GM21576 (cell line): ENCODE results near the gene NECTIN4.

ENCODE experiments used
- ATAC-seq: cut with Tn5 transposase; IDR thresholded peaks from one replicate; pipeline ENCODE4 v1.9.1; 2021; ENCODE audit warnings: mild to moderate bottlenecking, moderate library complexity; ENCODE audit not compliant: unreplicated experiment

NECTIN4 gene

DNA sequence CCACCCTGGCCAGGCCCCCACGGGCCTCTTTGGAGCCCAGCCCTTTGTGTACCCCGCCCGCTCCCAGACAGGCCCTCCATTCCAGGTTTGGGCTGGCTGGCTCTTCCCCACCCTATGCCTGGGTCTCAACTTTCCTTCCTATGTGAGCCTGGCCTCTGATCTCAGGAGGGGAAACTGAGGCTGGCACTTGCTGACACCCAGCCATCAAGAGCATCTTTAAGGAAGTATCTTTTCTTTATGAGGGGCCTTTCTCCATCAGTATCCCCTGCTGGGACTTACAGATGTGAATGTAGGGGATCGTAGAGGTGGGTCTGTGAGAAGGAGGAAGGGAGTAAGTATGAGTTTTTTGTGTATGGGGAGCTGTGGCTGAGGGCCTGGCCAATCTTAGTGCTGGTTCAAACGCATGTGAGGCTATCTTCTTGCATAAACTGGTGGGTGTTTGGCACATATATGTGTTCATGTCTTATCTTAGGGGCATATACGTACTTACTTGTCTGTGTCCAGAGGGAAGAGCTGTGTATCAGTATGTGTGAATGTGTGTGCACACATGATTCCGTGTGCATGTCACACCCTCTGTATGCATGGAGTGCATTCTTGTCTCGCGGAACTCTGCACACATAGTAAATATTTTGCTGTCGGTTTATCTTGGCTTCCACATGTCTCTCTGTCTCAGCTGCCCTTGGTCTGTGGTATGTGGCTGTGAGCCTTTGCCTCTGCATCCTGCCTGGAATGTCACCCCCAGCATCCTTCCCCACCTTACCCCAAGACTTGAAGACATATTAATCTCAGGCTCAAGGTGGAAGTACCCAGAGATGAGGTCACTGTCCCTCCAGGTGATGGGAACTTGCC lies 5.4 kb downstream of the NECTIN4 start:
- ATAC-seq: no peak

DNA sequence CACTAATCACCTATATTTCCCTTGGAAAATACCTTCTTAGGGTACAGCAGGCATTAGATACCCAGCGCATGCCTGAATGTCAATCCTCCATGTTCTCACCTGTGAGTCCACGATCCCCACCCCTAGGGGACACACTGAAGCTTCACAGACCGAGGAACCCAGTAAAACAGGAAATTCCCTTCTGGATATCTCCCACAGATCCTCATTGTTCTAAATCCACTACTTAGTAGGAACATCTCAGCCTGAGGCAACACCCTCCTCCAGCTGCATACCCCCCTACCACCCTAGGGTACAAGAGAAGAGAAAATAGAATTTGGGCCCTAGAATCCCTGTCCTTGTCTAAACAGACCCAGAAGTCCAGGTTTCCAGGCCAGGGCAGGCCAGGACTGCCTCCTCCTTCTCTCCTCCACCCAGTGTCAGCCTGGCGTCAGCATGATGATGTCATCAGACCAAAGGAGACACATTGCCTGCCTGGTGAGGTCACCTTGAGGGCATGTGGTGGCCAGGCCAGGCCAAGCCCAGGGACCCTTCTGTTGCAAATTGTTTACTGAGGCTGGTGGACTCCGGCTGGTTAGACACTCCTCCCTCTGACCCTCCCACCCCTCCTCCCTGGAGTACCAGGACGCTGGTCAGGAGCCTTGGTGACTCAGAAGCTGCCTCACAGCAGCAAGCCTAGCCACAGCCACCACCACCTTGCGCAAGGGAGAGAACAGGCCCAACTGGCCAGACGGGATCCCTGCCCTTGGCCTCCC lies 6.2 kb downstream of the NECTIN4 start:
- ATAC-seq: no peak

DNA sequence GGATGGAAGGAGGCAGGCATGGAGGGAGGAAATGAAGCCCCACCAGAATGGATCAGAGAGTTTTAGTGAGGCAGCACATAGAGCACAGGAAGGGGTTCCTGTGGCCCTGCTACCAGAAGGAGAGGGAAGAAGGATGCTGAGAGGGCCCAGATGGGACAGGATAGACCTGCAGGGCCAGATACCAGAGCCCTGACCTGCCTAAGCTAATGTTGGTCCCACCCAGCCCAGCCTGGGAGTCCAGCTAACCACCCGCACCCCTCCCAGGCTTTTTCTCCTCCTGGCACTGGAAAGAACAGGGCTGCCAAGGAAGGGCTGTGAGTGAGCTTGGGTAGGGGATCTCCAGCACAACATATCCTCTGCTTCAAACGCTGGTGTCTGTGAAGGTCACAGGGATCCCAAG lies 6.9 kb downstream of the NECTIN4 start:
- ATAC-seq: no peak

DNA sequence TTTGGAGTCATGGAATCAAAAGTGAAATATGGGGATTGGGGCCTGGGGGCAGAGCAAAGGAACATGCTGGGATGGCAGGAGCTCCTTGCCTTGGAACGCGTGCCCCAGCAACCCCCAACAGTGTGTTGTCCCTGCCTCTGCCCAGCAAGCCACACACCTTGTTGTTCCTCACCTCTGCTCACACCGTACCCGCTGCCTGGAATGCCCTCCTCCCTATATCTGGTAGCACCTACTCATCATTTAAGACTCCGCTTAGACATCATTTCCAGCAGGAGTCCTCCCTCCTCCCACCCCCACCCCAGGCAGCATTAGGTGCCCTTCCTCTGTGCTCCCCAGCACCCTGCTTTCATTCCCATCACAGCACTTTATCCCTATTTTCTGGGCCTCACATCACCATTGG lies 7.8 kb downstream of the NECTIN4 start:
- no peak for ATAC-seq

DNA sequence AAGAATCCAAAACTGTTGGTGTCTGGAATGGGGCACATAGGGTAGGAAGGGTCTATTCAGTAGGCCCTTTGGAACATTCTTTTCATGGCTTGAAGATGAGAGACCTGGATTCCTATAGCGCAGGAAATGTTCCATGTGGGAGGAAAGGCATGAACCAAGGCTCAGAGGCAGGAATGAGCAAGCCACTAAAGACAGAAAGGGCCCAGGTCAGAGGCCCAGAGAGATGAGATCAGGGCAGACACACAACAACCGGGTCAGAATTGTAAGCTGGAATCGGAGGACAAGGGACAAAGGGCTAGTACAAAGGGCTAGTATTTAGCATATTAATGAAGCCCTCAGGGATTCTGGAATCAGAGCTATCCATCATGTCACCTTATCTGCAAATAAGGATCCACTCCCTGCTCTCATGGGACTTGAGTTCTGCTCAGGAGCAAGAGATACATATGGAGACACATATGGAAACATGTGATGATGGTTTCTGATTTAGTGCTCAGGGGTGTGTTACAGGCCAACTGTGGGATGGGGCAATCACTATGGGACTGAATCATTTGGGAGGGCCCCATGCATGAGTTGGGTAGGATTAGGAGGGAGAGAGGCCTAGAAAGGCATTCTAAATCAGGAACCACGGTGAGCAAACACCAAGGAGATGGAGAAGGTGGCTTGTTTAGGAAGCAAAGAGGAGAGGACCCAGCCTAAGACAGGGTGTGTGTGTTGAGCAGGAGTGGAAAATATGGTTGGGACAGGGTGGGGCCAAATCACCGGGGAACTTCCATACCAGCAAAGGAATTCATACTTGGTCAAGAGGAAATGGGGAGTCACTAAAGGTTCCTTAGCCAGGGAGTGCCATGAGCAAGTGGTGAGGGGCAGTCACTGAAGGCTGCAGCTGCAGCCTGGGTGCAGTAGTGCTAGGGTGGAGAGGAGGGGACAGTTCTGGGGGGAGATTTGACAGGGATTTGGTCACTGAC lies 8.6 kb downstream of the NECTIN4 start:
- ATAC-seq: no peak

DNA sequence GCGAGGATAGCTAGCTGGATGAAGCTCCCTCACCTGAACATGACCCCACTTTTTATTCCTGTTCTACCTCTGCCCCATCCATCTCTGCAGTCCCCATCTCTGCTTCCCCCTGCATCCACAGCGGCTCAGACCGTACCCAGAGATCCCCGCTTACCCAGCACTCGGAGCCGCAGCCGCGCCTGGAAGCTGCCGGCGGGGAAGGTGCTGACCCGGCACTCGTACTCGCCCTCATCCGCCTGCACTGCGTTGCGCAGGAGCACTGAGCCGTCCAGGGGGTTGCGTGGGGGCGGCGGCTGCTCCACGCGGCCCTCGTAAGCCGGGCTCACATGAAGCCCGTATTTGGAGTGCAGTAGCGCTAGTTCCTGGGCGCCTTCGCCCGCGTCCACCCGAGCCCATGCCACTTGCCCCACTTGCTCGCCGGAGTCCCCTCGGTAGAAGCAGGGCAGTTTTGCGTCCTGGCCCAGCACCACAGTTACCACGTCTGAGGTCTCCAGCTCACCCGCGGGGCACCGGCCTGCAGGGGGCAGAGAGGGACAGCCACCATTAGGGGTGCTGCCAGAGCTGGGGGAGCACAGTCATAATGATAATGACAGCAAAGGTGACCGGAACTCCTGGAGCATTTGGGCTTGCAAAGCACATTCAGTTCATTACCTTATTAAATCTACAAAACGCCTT lies 9.8 kb downstream of the NECTIN4 start:
- no peak for ATAC-seq

DNA sequence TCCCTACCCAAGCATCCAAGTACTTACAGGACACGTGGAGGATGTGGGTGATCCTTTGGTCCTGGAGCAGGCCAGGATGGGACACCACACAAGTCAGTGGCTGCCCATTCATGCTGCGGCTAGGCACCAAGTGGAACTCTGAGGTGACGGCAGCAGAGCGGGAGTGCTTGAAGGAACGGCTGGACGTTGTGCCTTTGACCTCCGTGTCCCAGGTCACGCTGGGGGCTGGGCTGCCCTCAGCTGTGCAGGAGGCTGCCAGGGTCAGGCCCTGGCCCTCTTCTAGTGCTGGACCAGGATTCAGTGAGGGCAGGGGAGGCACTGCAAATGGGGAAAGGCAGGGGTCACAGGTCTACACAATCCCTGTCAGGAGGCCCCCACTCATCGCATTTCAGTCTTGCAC lies 11.9 kb downstream of the NECTIN4 start:
- ATAC-seq: no peak

DNA sequence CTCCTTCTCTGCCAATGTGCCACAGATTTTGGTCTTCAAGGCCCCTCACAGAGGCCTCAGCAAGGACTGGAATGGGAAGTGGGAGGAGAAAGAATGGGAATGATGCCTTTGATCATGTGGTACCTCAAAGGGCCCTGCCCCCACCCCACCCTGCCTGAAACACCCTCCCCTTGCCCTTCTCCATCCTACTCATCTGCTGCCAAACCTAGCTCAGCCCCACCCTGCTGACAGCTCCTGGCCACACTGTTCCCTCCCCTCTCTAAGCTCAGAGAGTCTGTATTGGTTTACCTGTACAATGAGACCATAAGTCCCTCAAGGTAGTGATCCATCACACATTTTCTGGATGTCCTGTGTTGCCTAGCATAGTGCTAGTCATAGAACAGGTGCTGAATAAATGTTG lies 12.9 kb downstream of the NECTIN4 start:
- ATAC-seq: no peak

DNA sequence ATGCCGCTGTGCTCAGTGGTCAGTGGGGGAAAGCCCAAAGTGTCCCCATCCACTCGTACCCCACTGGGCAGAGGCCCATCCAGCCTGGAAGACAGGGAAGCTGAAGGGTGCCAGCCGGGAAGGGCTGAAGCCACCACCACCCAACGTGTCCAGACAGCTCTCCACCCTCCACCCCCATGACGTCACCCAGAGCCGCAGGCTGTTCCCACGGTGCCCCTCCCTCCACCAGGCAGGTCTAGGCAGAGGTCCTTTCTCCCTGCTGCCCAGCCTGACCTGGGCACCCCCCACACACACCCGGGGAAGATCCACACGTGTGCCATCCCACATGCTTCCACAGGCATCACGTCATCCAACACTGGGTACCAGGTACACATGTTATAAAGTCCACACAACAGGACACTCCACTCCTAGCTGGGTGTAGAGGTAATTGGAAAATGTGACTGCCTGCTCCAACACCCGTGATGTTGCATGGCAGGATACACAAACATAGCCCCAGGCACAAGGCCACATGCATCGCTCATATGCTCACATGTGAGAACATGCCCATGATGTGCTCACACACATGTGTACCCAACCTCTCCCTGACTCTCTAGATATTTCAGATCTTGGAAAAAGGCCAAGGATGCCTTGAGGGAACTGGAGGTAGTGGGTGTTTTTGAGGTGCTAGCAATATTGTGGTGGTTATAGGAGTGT lies 14.5 kb downstream of the NECTIN4 start:
- ATAC-seq: no peak

DNA sequence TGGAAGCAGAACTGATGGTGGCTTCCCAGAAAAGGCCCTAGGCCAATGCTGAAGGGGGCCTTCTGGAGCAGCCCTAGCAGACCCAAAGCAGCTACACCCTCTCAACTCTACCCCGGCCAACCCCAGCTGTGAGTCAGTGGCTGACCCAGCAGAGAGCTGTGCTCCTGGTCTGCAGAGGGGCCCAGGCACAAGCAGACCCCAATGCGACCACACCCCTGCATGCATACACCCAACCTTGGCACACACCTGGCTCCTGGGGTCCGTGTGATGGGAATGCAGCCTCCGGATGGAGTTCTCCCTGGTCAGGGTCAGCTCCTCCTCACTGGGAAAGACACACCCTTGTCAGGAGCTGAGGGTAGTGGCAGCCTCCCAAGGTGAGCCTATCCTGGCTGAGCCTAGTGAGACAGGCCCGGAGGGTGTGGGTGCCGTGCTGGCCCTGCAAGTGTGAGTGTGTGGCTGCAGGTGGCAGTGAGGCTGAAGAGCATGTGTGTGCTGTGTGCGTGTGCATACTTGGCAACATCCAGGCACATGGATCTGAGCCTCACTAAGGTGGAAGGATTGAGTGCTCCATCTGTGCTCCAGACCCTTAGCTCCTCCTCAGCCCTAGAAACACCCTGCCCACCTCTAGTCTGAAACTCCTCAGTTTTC lies 15.8 kb downstream of the NECTIN4 start:
- no peak for ATAC-seq

DNA sequence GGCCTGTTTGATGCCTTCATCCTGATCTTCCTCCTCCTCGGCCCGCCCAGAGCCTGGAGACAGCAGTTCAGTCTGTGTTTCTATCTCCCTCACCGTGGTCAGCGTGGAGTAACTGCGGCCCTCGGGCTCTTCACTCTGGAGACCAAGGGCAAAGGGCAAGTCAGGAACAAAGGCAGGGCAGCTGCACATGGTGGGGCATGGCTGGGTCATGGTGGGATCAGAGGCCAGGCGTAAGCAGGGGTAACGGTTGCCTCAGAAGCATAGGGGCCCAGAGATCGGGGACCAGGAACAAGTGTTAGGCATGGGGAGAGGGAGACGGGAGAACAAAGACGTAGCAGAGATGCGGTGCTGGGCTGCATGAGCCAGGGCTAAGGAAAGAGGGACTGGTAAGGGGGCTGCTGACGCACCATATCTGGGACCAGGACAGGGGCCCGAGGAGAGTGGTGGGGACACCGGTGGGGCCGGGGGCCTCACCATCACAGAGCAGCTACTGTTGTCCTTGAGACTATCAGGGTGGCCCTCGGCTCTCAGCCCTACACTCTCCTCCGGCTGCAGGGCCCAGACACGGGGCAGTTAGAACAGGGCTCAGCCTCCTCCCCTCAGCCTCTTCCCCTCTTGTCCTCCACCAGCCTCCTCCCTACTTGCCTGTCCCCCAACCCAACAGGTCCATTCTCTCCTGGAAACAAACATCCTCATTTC lies 16.5 kb downstream of the NECTIN4 start:
- ATAC-seq: no peak

DNA sequence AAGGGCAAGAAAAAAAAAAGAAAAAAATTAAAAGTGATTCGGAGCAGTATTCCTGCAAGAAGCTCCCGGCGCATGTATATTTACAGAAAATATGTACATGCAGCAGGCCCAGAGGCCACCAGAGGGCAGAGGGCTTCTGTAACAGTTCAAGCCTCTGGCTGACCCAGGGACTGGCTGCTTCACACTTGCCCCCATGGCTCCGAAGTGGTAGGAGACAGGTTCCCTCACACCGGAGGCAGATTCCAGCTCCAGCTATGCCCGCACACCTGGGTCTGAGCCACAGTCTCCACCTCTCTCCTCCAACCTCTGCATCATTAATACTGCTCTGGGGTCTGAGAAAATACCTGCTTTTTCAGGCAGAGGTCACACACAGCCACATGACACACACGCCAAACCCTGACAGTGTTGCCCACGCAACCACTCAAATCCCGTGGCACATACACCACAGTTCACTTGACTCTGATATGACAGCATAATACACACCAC lies 17.4 kb downstream of the NECTIN4 start:
- ATAC-seq: no peak

DNA sequence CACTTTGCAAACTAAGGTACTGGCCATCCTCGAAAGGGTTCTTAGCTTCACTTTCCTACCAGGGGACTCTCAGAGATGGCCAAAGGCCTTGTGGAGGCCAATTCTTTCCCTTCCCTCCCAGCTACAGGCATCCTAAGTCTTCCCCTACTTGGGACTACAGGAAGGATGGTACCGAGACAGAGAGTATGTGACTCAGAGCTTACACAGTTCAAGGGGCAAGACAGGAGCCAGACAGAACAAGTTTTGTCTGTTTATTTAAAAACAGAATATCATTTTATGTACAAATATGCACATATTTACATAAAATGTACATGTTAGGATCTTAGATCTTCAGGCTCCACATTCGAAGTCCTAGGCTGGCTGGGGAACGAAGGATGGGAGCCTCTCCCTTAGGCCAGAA lies 18.6 kb downstream of the NECTIN4 start:
- ATAC-seq: no peak

DNA sequence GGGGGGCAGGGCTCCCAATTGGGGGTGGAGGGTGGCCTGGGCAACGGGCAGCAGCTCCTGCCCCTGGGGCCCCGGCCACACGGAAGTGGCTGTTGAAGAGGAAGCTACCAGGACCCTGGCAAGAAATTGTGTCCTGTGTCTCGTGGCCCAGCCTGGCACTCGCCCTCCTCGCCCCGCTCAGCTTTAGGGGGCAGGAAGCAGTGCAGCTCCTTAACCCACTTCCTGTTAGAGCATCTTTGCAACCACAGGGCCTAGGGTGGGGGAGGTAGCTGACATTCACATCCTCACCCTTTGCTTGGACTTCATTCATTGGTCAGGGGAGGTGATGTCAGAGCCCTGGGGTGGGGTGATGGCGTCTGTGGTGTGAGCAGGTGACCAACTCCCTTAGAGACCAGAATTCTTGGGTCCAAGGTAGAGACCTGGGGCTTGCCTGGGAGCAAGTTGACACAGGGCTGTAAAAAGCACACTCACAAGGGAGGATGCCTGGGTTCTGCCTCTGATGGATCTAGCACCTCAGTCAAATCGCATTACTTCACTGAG lies 19.6 kb downstream of the NECTIN4 start, which contains the start of gene ARHGAP30:
Gene ARHGAP30 (minus strand): TSS at position 161 of the 540 bp plus-strand sequence. CDS start 267 bp downstream, outside the sequence.
- peak; percentile 76 for ATAC-seq

DNA sequence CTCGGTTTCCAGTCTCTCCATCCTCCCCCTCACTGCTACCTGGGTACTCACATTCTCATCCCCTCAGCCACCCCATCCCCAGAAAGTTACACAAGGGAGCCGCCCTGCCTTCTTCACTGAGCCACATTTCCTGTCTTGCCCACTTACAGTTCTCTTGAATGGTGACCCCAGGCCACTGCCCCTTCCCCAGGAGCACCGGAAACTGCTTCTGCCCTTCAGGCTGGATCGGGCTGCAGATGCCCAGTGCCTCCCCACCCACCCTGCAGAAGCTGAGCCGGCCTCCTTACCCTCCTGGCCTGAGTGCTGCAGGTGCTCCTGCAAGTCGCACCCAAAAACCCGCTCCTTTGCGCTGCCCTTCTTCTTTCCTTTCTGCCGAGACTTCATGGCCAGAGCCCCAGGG lies 20.1 kb downstream of the NECTIN4 start:
- no peak for ATAC-seq

DNA sequence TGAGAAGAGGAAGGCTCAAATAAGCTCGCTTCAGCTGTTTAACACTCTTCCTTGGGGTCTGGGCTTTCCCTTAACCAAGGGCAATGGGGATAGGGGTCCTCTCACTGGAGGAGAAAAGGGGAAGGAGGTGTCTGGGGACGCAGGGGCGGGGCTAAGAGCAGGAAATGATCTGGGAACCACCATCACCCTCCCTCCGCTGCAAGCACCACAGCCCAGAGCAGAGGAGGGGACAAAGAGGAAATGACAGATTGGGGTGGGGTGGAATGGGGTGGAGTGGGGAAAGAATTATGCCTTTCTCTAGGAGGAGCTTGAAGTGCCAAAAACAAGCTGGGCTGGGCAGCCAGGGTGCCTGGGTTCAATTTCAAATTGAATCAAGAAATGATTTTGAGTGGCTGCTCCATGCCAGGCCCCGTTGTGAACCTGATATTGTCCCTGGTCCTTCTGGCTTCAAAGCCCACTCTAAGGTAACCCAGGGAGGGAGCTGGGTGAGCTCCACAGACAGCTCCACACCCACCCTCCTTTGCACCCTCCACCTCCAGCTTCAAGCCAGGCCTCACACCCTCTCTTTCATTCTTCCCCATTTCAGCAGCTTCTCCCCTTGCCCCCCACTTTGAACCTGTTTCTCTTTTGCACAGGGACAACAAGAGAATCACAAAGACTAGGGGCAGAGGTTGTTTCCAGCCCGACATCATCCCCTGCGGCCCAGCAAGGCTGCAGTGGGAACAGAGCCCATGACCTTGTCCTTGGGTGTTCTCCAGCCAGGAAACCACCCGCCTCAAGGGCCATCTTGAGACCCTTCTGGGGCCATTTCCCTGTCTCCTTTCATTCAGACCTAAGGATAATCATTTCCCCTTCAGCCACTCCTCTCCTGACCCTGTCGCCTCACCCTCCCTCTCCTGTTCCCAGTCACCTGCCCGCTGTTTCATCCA lies 20.8 kb downstream of the NECTIN4 start:
- ATAC-seq: peak; percentile 49

DNA sequence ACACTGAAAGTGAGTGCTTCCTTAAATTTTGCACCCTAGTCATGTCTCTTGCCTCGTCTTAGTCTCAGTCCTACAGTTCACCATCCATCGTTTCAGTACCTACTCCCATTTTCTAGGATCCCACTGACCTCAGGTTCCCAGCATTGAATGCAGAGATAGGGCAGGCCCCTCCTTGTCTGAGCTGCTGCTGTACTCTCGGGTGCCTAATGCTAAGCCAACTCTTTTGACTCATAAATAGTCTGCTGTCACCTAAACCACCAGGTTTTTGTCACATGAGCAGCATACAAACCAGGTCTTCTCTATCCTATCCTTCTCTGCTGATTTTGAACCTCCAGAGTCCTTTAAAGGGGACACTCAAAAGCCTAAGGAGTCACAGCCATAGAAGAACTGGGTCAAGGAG lies 22.7 kb downstream of the NECTIN4 start:
- ATAC-seq: no peak
